Loucy (cell line): ENCODE results near the gene DCD.
"Not testable (repeated sequence)": the region's sequence is repeated elsewhere in the genome, so short reads cannot be mapped to it uniquely, and the experiment has no call there.

Source experiments
- H2AFZ ChIP-seq: fragments of 200-600 bp; sonication (generic); 2 replicates; pipeline ENCODE4 v1.6.0; 2016; ENCODE audit warnings: antibody characterized with exemption, mild to moderate bottlenecking, low read length, moderate library complexity
- H3F3A ChIP-seq: fragments of 200-600 bp; 2 replicates; pipeline ENCODE4 v1.6.0; 2016; ENCODE audit warnings: antibody characterized with exemption, low read depth, mild to moderate bottlenecking
- H3K27me3 ChIP-seq: fragments of 200-600 bp; sonication (generic); 2 replicates; pipeline ENCODE4 v1.6.1; 2014; ENCODE audit warnings: low read length, mild to moderate bottlenecking; ENCODE audit not compliant: insufficient read depth, poor library complexity, severe bottlenecking
- H3K36me3 ChIP-seq: fragments of 200-600 bp; sonication (generic); 2 replicates; pipeline ENCODE4 v1.6.1; 2016; ENCODE audit warnings: low read length; ENCODE audit not compliant: insufficient read depth
- H3K4me1 ChIP-seq: fragments of 200-600 bp; sonication (generic); 2 replicates; pipeline ENCODE4 v1.5.1; 2014; ENCODE audit warnings: low read length, mild to moderate bottlenecking; ENCODE audit not compliant: insufficient read depth, poor library complexity, severe bottlenecking
- H3K4me2 ChIP-seq: fragments of 200-600 bp; sonication (generic); 2 replicates; pipeline ENCODE4 v1.6.0; 2014; ENCODE audit warnings: antibody characterized with exemption, low read length, low read depth, mild to moderate bottlenecking; ENCODE audit not compliant: poor library complexity, severe bottlenecking
- H3K4me3 ChIP-seq: fragments of 200-600 bp; sonication (generic); 2 replicates; pipeline ENCODE4 v1.5.1; 2014; ENCODE audit warnings: low read length, mild to moderate bottlenecking, mixed read lengths; ENCODE audit not compliant: poor library complexity, severe bottlenecking
- H3K79me2 ChIP-seq: fragments of 200-600 bp; sonication (generic); 2 replicates; pipeline ENCODE4 v1.6.1; 2014; ENCODE audit warnings: low read length; ENCODE audit not compliant: insufficient read depth
- H3K9ac ChIP-seq: fragments of 200-600 bp; sonication (generic); 2 replicates; pipeline ENCODE4 v1.6.0; 2014; ENCODE audit warnings: mild to moderate bottlenecking, low read depth, low read length, moderate library complexity; ENCODE audit not compliant: poor library complexity, severe bottlenecking
- H3K9me2 ChIP-seq: fragments of 200-600 bp; sonication (generic); replicated peaks from 2 replicates; pipeline ENCODE4 v1.6.1; 2016; ENCODE audit warnings: low read depth, low read length, mixed read lengths
- H3K9me3 ChIP-seq: fragments of 200-600 bp; sonication (generic); 2 replicates; pipeline ENCODE4 v1.6.1; 2014; ENCODE audit warnings: mild to moderate bottlenecking, antibody characterized with exemption, low read length, low read depth; ENCODE audit not compliant: insufficient read depth
- H4K20me1 ChIP-seq: fragments of 200-600 bp; sonication (generic); 2 replicates; pipeline ENCODE4 v1.6.0; 2014; ENCODE audit warnings: antibody characterized with exemption, low read length, mild to moderate bottlenecking; ENCODE audit not compliant: insufficient read depth, poor library complexity, severe bottlenecking
- CTCF ChIP-seq: fragments of 200-600 bp; sonication (generic); conservative IDR thresholded peaks from 2 replicates; pipeline ENCODE4 v1.5.1; 2014; ENCODE audit warnings: mild to moderate bottlenecking, antibody characterized with exemption, low read length
- EZH2phosphoT487 ChIP-seq: fragments of 200-600 bp; IDR thresholded peaks from 2 replicates; pipeline ENCODE4 v1.6.1; 2018; ENCODE audit warnings: antibody characterized with exemption, mild to moderate bottlenecking, moderate library complexity, borderline replicate concordance

DCD gene

GRCh38 chr12:54641554-54641953 lies 6.6 kb downstream of the DCD start:
- no peaks in the 10 kb centered on the region for H4K20me1 ChIP-seq
- H3K4me1 ChIP-seq = peaks cover 17% of the 10 kb centered on the region
- TF ChIP-seq CTCF (no peak), EZH2phosphoT487 (no peak)
- no peaks in the 10 kb centered on the region for H3F3A ChIP-seq
- H3K4me2 ChIP-seq = no peak overlapping the region
- no peak overlapping the region for H2AFZ ChIP-seq
- H3K36me3 ChIP-seq = no peaks in the 10 kb centered on the region
- no peak overlapping the region for H3K9ac ChIP-seq
- no peaks in the 10 kb centered on the region for H3K79me2 ChIP-seq
- H3K9me3 ChIP-seq = no peaks in the 10 kb centered on the region
- no peaks in the 10 kb centered on the region for H3K27me3 ChIP-seq
- no peak overlapping the region for H3K4me3 ChIP-seq
- no peaks in the 10 kb centered on the region for H3K9me2 ChIP-seq

- Histone ChIP-seq H4K20me1 (no peaks in the 10 kb centered on the region), H3K27me3 (no peaks in the 10 kb centered on the region), H3K9me3 (no peaks in the 10 kb centered on the region), H3K4me3 (no peak overlapping the region), H3K4me2 (peak overlapping the region; percentile 20), H3K9me2 (no peaks in the 10 kb centered on the region), H3K79me2 (no peaks in the 10 kb centered on the region), H2AFZ (no peak overlapping the region), H3F3A (no peaks in the 10 kb centered on the region), H3K4me1 (peaks cover 17% of the 10 kb centered on the region), H3K9ac (no peak overlapping the region), H3K36me3 (no peaks in the 10 kb centered on the region)
- TF ChIP-seq CTCF = no peak
- no peak for TF ChIP-seq EZH2phosphoT487
Observed at GRCh38 chr12:54641089-54641488, 7.1 kb downstream of the DCD start.

GRCh38 chr12:54639112-54639511 lies 9.1 kb downstream of the DCD start:
- not testable (repeated sequence) for H3F3A ChIP-seq, H3K4me2 ChIP-seq, H2AFZ ChIP-seq, H3K27me3 ChIP-seq, H3K9ac ChIP-seq, H3K9me2 ChIP-seq, H3K36me3 ChIP-seq, H3K4me3 ChIP-seq, H4K20me1 ChIP-seq, H3K79me2 ChIP-seq, H3K9me3 ChIP-seq
- peaks cover 17% of the 10 kb centered on the region for H3K4me1 ChIP-seq

- TF ChIP-seq CTCF (no peak), EZH2phosphoT487 (no peak)
Observed at GRCh38 chr12:54634795-54635194, 13.4 kb downstream of the DCD start, which contains the start of gene LACRT. LACRT (minus strand) TSS chr12:54634895; CDS start chr12:54634841, 54 bp downstream.

More at GRCh38 chr12:54634795-54635194, 13.4 kb downstream of the DCD start, which contains the start of gene LACRT:
- H3K9me3 ChIP-seq = no peaks in the 10 kb centered on the region
- no peaks in the 10 kb centered on the region for H3K27me3 ChIP-seq
- H3K9ac ChIP-seq = no peak within 1 kb of the TSS
- no peaks in the 10 kb centered on the region for H3K9me2 ChIP-seq
- H4K20me1 ChIP-seq = no peaks in the 10 kb centered on the region
- H3K4me2 ChIP-seq = no peak within 1 kb of the TSS
- no peak within 1 kb of the TSS for H2AFZ ChIP-seq
- H3K79me2 ChIP-seq = no peaks in the 10 kb centered on the region
- H3K4me1 ChIP-seq = peaks cover 2% of the 10 kb centered on the region
- H3K36me3 ChIP-seq = no peaks in the 10 kb centered on the region
- no peaks in the 10 kb centered on the region for H3F3A ChIP-seq
- H3K4me3 ChIP-seq = no peak within 1 kb of the TSS
